ENCODE results near the gene EVA1C.

The EVA1C gene

DNA sequence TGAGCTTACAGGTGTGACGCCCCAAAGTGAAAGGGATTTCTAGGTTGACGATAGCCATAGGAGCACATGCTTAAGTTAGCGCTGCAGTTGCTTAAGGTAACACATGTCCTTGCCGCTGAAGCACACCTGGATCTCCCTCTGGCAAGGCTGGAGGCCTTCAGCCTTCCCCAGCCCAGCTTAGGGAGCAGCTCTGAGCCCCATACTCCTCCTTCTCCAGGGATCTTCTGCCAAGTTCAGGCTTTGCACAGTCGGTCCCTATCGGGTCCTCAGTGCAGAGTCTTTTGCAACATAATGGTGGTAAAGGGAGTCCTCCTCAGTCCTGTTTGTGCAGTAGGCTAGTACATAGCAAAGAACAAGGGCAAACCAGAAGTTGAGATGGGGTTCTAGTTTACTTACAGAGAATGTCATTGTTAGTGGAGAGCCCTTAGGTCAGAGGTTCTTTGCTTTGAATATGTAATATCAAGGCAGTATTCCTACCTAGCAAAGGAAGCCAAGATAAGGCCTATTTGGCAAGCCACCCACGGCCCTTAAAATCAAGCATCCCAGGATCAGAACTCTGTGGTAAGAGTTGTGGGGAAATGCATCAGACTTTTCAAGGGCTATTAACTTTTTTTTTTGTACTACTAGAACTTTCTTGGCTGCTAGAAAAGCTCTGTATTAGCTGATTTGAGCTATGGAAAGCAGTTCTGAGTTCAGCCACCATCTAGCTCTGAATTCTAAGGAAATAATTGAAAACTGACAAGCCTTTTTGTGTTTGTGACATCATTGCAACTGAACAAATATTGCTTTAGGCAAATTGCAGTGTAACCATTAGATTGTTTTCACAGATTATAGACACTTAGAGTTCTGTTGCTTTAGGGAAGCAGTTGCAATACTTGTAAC, 1.4 kb downstream of the EVA1C start:
- Histone ChIP-seq H3K9me3 (ENCODE audit: low read depth, low read length) (no peaks in the 10 kb centered on the region), H3K9ac (ENCODE audit: insufficient read length) (no peak overlapping the region), H3K36me3 (ENCODE audit: insufficient read depth, low read length) (no peaks in the 10 kb centered on the region), H3K4me3 (peak overlapping the region; percentile 78), H3K27ac (peak overlapping the region; percentile 15)
- TF ChIP-seq EZH2 (IDR thresholded peaks at IDR 0.05) (no peak), FOXP2 (optimal IDR thresholded peaks at IDR 0.05; ENCODE audit: control extremely low read depth, extremely low read length, insufficient read depth) (no peak), POLR2AphosphoS5 (IDR thresholded peaks at IDR 0.05; ENCODE audit: borderline replicate concordance, low read depth, low read length) (no peak)
- DNase-seq (ENCODE audit: low read depth, low spot score), result no peak

DNA sequence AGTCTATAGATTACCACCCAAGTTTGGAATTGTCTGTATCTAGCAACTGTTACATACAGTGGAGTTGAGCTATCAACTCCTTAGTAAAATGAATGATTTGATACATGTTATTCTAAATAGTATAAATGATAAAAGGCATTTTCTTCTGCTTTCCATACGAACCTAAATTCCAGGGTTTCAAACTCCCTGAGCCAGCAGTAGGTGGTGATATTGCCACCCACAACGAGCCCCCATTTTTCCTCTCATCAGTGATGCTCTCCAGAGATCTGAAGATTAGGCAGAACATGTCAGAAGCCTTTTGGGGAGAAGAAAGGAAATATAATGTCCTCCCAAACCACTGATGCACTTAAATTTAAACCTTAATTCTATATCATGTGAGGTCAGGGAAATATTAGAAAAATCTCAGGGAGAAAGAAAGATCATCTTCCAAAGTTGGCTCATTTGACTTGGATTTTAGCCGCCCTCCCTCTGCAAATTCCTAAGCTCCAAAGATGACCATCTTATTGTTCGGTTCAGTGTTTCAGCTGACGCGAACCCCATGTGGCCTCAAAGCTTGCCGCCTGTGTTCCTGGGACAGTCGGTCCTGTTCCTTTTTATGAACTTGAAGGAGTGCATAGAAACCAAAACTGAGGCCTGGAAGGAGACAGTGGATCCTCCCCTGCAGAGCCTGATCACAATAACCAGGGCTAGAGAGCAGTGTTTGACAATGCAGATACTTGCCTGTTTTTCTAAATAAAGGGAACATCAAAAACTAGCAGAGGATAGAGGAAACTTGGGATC, 2.3 kb downstream of the EVA1C start:
- Histone ChIP-seq H3K27ac (peak overlapping the region; percentile 15; the same call in 1 of the 2 replicates), H3K9ac (ENCODE audit: insufficient read length) (peak overlapping the region; percentile 10), H3K9me3 (ENCODE audit: low read depth, low read length) (no peaks in the 10 kb centered on the region), H3K4me3 (peak overlapping the region; percentile 6; the same call in 1 of the 2 replicates), H3K36me3 (ENCODE audit: insufficient read depth, low read length) (no peaks in the 10 kb centered on the region)
- TF ChIP-seq FOXP2 (optimal IDR thresholded peaks at IDR 0.05; ENCODE audit: control extremely low read depth, extremely low read length, insufficient read depth) (no peak), POLR2AphosphoS5 (IDR thresholded peaks at IDR 0.05; ENCODE audit: borderline replicate concordance, low read depth, low read length) (no peak), EZH2 (IDR thresholded peaks at IDR 0.05) (no peak)
- no peak for DNase-seq (ENCODE audit: low read depth, low spot score)

DNA sequence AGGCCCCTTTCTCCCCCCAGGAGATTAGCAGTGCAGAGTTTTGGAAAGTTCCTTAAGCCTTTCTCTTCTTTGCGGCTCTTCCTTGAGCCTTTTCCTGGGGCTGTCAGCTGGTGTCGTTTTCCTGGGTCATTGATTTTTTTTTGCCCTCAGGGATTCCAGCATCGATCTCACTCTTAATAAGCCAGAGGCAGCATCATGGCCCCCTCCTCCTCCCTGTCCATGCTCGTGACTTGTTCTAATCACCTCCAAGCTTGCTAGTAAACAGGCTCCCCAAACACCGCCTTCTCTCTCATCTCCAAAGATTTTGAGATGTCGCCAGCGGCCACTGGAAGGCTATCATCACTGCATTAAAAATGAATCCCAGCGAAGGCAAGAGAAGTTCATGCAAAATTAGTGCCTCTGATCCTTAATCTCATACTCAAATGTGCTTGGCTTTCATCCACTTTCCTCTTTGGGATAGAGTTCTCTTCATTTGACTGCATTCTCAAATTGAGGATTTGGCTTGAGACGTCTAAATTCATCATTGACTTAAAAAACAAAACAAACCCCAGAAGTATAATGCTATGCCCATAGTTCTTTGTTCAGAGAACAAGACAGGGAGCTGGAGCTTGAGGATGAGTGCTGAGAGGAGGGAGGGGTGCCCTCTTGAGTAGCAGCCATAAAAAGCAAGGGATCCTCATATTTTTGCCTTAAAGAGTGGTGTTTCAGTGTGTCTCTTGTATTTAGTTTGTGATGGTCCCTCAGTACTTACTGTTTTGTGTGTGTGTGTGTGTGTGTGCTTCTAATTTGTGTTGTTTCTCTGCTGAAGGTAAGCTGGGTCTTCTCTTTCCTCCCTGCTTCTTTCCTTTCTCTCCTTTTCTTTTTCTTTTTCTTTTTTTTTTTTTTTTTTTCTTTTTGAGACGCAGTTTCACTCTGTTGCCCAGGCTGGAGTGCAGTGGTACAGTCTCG, 3.2 kb downstream of the EVA1C start:
- Histone ChIP-seq H3K9ac (ENCODE audit: insufficient read length) (no peak overlapping the region), H3K27ac (no peak overlapping the region), H3K36me3 (ENCODE audit: insufficient read depth, low read length) (no peaks in the 10 kb centered on the region), H3K9me3 (ENCODE audit: low read depth, low read length) (no peaks in the 10 kb centered on the region), H3K4me3 (peak overlapping the region; percentile 25; the same call in 1 of the 2 replicates)
- TF ChIP-seq FOXP2 (optimal IDR thresholded peaks at IDR 0.05; ENCODE audit: control extremely low read depth, extremely low read length, insufficient read depth), result no peak
- TF ChIP-seq POLR2AphosphoS5 (IDR thresholded peaks at IDR 0.05; ENCODE audit: borderline replicate concordance, low read depth, low read length), result no peak
- TF ChIP-seq EZH2 (IDR thresholded peaks at IDR 0.05), result no peak
- no peak for DNase-seq (ENCODE audit: low read depth, low spot score)

DNA sequence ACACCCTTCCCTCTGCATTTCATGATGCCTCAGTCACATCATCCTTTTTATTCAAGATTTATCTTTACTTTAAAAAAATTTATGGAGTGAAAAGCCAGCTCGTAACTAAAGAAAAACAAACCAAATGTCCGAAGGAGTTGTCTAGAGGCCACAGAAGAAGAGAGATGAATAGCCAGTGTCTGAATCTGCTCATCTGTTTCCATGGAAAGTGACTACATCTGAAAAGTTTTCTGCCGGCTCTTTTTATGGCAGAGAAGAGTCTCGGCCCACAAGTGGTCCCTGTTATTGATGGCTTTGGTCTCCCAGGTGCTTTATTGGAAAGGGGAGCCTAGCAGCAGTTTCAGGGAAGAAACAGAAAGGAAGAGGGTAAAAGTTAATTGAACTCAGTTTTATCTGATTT, 5.6 kb downstream of the EVA1C start:
- H3K4me3 ChIP-seq, result no peak overlapping the region
- TF ChIP-seq POLR2AphosphoS5 (IDR thresholded peaks at IDR 0.05; ENCODE audit: borderline replicate concordance, low read depth, low read length), result no peak
- TF ChIP-seq EZH2 (IDR thresholded peaks at IDR 0.05), result no peak
- TF ChIP-seq FOXP2 (optimal IDR thresholded peaks at IDR 0.05; ENCODE audit: control extremely low read depth, extremely low read length, insufficient read depth), result no peak
- H3K9me3 ChIP-seq (ENCODE audit: low read depth, low read length), result no peaks in the 10 kb centered on the region
- H3K27ac ChIP-seq, result no peak overlapping the region
- no peak overlapping the region for H3K9ac ChIP-seq (ENCODE audit: insufficient read length)
- H3K36me3 ChIP-seq (ENCODE audit: insufficient read depth, low read length), result no peaks in the 10 kb centered on the region
- DNase-seq (ENCODE audit: low read depth, low spot score), result no peak

DNA sequence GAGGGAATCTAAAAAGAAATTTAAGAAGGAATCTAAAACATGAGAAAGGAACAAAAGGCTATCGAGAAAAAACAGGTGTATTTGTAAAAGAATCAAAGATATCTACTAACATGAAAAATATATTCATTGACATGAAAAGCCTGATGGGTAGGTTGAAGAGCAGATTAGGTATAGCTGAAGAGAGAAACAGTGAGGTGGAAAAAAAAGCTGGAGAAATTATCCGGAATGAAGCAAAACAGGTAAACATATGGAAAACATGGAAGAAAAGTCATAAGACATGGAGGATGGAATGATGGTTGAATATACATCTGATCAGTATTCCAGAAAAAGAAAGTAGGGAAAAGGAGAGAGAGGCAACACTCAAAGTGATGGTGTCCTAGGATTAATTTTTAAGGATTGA, 9.6 kb downstream of the EVA1C start:
- no peak for DNase-seq (ENCODE audit: low read depth, low spot score)
- no peak for TF ChIP-seq FOXP2 (optimal IDR thresholded peaks at IDR 0.05; ENCODE audit: control extremely low read depth, extremely low read length, insufficient read depth)
- no peak for TF ChIP-seq POLR2AphosphoS5 (IDR thresholded peaks at IDR 0.05; ENCODE audit: borderline replicate concordance, low read depth, low read length)
- TF ChIP-seq EZH2 (IDR thresholded peaks at IDR 0.05), result no peak
- Histone ChIP-seq H3K36me3 (ENCODE audit: insufficient read depth, low read length) (no peaks in the 10 kb centered on the region), H3K9me3 (ENCODE audit: low read depth, low read length) (no peaks in the 10 kb centered on the region), H3K27ac (no peak overlapping the region), H3K4me3 (no peak overlapping the region), H3K9ac (ENCODE audit: insufficient read length) (no peak overlapping the region)

DNA sequence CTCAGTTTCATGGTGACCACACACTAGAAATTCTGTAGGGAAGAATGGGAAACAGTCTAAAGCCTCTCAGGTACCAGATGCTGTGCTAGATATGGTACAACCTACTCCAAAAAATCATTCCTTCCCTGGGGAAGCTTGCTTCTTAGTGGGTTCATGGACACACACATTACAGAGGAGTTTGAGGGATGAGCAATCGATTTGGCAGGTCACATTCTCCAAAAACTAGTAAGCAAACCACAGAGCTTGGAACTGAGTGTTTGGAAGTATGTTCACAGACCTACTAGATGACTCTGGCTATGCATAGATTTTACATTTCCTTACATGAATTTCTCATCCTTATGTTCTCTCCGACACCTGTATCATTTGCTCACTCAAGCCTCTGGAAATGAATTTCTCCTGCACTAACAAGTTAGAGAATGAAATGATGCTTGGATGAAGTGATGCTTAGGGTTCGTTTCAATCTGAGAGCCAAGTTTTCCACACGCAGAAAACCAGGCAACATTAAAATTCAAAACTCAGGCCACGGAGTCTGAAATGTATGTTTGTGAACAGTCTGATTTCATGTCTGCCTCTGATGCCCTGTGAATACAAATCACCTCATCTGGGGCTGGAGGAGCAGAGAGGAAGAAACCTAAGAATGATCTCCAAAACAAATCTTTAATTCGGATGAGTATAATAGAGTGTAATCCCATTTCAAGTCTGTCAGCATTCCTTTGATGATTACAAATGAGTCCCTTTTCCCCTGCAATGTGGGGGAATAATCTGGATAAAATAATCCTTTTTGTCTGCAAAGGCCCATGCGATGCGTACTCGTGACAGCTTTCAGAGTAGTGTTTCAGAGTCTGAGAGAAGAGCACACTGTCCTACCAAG, 11.0 kb downstream of the EVA1C start:
- no peak for TF ChIP-seq EZH2 (IDR thresholded peaks at IDR 0.05)
- TF ChIP-seq FOXP2 (optimal IDR thresholded peaks at IDR 0.05; ENCODE audit: control extremely low read depth, extremely low read length, insufficient read depth), result no peak
- TF ChIP-seq POLR2AphosphoS5 (IDR thresholded peaks at IDR 0.05; ENCODE audit: borderline replicate concordance, low read depth, low read length), result no peak
- H3K9me3 ChIP-seq (ENCODE audit: low read depth, low read length), result no peaks in the 10 kb centered on the region
- no peak overlapping the region for H3K27ac ChIP-seq
- no peak overlapping the region for H3K9ac ChIP-seq (ENCODE audit: insufficient read length)
- H3K36me3 ChIP-seq (ENCODE audit: insufficient read depth, low read length), result no peaks in the 10 kb centered on the region
- H3K4me3 ChIP-seq, result no peak overlapping the region
- DNase-seq (ENCODE audit: low read depth, low spot score), result no peak

DNA sequence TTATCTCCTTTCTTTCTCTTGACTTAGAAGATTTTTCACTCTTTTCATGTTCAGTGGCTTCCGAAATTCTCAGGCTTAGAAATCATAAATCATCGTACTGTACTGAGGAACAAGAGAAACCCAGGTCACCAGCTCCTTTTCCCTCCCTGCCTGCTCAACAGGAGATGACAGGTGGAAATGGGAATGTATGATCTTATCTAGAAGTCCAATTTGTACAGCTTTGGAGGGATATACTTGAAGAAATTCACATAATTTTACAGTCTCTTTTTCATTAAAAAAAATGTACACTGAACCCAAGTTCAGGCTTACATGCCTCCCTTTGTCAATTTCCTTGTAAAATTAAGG, 11.7 kb downstream of the EVA1C start:
- no peak for TF ChIP-seq EZH2 (IDR thresholded peaks at IDR 0.05)
- TF ChIP-seq POLR2AphosphoS5 (IDR thresholded peaks at IDR 0.05; ENCODE audit: borderline replicate concordance, low read depth, low read length), result no peak
- no peak for TF ChIP-seq FOXP2 (optimal IDR thresholded peaks at IDR 0.05; ENCODE audit: control extremely low read depth, extremely low read length, insufficient read depth)
- no peaks in the 10 kb centered on the region for H3K36me3 ChIP-seq (ENCODE audit: insufficient read depth, low read length)
- H3K9me3 ChIP-seq (ENCODE audit: low read depth, low read length), result no peaks in the 10 kb centered on the region
- no peak for DNase-seq (ENCODE audit: low read depth, low spot score)
- H3K9ac ChIP-seq (ENCODE audit: insufficient read length), result no peak overlapping the region
- H3K27ac ChIP-seq, result no peak overlapping the region
- H3K4me3 ChIP-seq, result no peak overlapping the region

Data from SK-N-MC (cell line).